Measurements from ENCODE around the gene SYCP3.
"Not testable (repeated sequence)": the region's sequence is repeated elsewhere in the genome, so short reads cannot be mapped to it uniquely, and the experiment has no call there.

SYCP3 gene

DNA sequence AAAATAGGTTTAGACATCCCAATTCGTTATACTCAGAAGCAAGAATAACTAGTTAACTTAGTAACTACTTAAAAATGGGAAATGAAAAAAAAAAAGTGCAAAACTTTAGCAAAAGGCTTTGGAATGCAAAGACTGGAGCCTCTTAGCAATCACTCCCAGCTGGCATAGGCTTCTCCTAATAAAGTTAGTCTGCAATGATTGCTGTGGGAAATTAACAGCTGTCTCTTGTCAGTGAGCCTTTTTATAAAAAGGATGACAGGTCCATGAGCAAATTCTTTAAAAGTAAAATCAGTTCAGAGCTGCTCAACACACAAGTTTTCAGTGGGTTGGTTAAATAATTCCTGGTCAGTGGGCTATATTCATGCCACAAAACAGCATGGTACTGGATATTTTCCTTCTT lies 7.4 kb upstream of the SYCP3 start:
- H3K36me3 Mint-ChIP-seq (ENCODE audit: low read depth), result peaks cover 90% of the 10 kb centered on the region
- intact Hi-C loops (cut with micrococcal nuclease), result no loop called here
- no peaks in the 10 kb centered on the region for H3K27me3 Mint-ChIP-seq
- H3K27ac Mint-ChIP-seq, result no peak overlapping the region
- no peak overlapping the region for H3K4me3 Mint-ChIP-seq
- H3K9me3 Mint-ChIP-seq, result no peaks in the 10 kb centered on the region
- peaks cover 32% of the 10 kb centered on the region for H3K4me1 Mint-ChIP-seq (ENCODE audit: low read depth)

DNA sequence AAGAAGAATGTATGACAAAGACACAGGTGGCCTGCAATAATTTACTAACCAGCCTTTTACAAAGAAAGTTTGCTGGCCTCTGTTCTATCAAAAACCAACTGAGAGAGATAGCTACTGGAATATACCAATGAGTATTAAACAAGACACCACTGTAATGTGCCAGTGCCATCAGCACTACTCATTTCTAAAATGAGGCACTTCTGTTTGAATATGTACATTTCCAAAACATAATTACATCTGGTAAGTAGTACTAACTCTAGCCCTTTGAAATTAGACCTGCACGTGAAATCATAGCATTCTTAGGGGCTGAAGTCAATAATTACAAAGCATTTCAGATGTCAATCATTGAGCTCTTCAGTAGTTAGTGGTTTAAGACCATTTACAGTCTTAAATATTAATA lies 6.9 kb upstream of the SYCP3 start:
- no peaks in the 10 kb centered on the region for H3K9me3 Mint-ChIP-seq
- peaks cover 90% of the 10 kb centered on the region for H3K36me3 Mint-ChIP-seq (ENCODE audit: low read depth)
- H3K27ac Mint-ChIP-seq, result no peak overlapping the region
- H3K4me1 Mint-ChIP-seq (ENCODE audit: low read depth), result peaks cover 32% of the 10 kb centered on the region
- H3K4me3 Mint-ChIP-seq, result no peak overlapping the region
- H3K27me3 Mint-ChIP-seq, result no peaks in the 10 kb centered on the region
- intact Hi-C loops (cut with micrococcal nuclease), result no loop called here

- Mint-ChIP-seq H3K36me3 (ENCODE audit: low read depth) (peaks cover 86% of the 10 kb centered on the region), H3K4me1 (ENCODE audit: low read depth) (peaks cover 25% of the 10 kb centered on the region), H3K27me3 (no peaks in the 10 kb centered on the region), H3K4me3 (no peak overlapping the region), H3K27ac (no peak overlapping the region), H3K9me3 (no peaks in the 10 kb centered on the region)
- intact Hi-C loops (cut with micrococcal nuclease), result no loop called here
These were observed 6.2 kb upstream of the SYCP3 start for GRCh38 chr12:101745481-101745880.

DNA sequence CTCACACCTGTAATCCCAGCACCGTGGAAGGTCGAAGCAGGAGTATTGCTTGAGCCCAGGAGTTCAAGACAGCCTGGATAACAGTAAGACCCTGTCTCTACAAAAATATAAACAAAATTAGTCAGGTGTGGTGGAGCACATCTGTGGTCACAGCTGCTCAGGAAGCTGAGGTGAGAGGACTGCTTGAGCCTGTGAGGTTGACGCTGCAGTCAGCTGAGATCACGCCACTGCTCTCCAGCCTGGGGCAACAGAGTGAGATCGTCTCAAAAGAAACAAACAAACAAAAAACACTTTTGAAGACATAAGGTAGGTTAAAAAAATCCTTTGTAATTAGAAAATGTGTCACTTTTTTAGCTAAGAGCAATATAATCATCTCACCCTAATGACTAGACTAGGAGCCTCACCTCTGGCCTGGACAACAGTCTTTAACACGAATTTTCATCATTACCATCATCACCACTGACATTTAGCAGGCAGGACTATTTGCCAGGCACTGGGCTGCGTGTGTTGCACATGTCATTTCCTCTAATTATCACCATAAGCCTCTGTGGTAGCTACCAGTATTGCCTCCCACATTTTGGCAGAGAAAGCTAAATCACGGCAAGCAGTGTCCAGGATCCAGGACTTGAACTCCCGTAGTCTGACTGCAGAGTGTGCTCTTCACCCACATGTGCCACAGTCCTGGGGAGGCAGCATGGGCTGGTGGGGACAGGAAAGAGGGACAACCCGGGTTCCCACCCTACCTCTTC lies 4.6 kb upstream of the SYCP3 start:
- peaks cover 15% of the 10 kb centered on the region for H3K4me1 Mint-ChIP-seq (ENCODE audit: low read depth)
- no peaks in the 10 kb centered on the region for H3K27me3 Mint-ChIP-seq
- no peak overlapping the region for H3K4me3 Mint-ChIP-seq
- intact Hi-C loops (cut with micrococcal nuclease), result no loop called here
- H3K9me3 Mint-ChIP-seq, result no peaks in the 10 kb centered on the region
- no peak overlapping the region for H3K27ac Mint-ChIP-seq
- peaks cover 82% of the 10 kb centered on the region for H3K36me3 Mint-ChIP-seq (ENCODE audit: low read depth)

DNA sequence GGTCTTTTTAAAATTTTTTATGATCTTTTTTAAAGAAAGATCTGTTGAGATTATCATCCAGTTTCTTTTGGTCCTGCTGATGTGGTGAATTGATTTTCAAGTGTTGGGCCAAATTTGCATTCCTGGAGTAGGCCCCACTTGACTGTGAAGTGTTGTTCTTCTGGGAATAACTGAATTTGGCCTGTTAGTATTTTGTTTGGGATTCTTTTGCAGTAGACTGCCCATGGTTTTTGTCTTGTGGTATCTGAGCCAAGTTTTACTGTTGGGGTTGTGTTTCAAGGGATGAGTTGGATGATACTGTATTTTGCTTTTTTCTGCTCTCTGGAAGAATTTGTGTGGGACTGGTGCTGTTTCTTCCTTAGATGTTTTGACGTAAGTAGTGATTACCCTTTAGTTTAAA lies 4.0 kb upstream of the SYCP3 start:
- intact Hi-C loops (cut with micrococcal nuclease), result no loop called here
- peaks cover 10% of the 10 kb centered on the region for H3K4me1 Mint-ChIP-seq (ENCODE audit: low read depth)
- no peak overlapping the region for H3K27ac Mint-ChIP-seq
- peaks cover 83% of the 10 kb centered on the region for H3K36me3 Mint-ChIP-seq (ENCODE audit: low read depth)
- no peak overlapping the region for H3K4me3 Mint-ChIP-seq
- H3K27me3 Mint-ChIP-seq, result no peaks in the 10 kb centered on the region
- no peaks in the 10 kb centered on the region for H3K9me3 Mint-ChIP-seq

- no peak overlapping the region for H3K4me3 Mint-ChIP-seq
- peaks cover 78% of the 10 kb centered on the region for H3K36me3 Mint-ChIP-seq (ENCODE audit: low read depth)
- intact Hi-C loops (cut with micrococcal nuclease), result no loop called here
- no peaks in the 10 kb centered on the region for H3K27me3 Mint-ChIP-seq
- H3K4me1 Mint-ChIP-seq (ENCODE audit: low read depth), result no peaks in the 10 kb centered on the region
- no peak overlapping the region for H3K27ac Mint-ChIP-seq
- no peaks in the 10 kb centered on the region for H3K9me3 Mint-ChIP-seq
These were observed 1.7 kb upstream of the SYCP3 start for GRCh38 chr12:101740980-101741379.

- H3K36me3 Mint-ChIP-seq (ENCODE audit: low read depth), result peaks cover 74% of the 10 kb centered on the region
- no peaks in the 10 kb centered on the region for H3K4me1 Mint-ChIP-seq (ENCODE audit: low read depth)
- no peak overlapping the region for H3K27ac Mint-ChIP-seq
- H3K9me3 Mint-ChIP-seq, result no peaks in the 10 kb centered on the region
- H3K27me3 Mint-ChIP-seq, result no peaks in the 10 kb centered on the region
- no peak overlapping the region for H3K4me3 Mint-ChIP-seq
- intact Hi-C loops (cut with micrococcal nuclease), result no loop called here
These were observed 1.3 kb upstream of the SYCP3 start for GRCh38 chr12:101740566-101740965.

DNA sequence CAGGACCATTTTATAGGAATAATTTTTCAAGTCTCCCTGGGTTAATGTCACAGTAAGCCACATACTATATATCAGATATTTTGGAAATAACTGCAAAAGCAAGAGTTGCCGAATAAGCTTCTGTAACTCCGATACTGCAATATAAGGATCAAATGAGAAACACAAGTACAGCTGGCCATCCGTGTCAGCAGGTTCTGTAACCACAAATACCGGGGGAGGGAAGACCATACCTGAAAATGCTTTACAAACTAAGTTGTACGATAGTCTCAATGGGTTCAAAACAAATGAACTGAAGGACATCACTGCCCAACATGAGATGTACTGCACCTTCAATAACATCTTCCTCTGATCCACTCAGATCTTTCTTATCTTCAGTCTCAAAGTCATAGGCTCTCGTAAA lies 1.8 kb downstream of the SYCP3 start:
- H3K9me3 Mint-ChIP-seq, result no peaks in the 10 kb centered on the region
- H3K27ac Mint-ChIP-seq, result no peak overlapping the region
- no peak overlapping the region for H3K4me3 Mint-ChIP-seq
- no peaks in the 10 kb centered on the region for H3K27me3 Mint-ChIP-seq
- H3K36me3 Mint-ChIP-seq (ENCODE audit: low read depth), result peaks cover 55% of the 10 kb centered on the region
- intact Hi-C loops (cut with micrococcal nuclease), result no loop called here
- no peaks in the 10 kb centered on the region for H3K4me1 Mint-ChIP-seq (ENCODE audit: low read depth)

DNA sequence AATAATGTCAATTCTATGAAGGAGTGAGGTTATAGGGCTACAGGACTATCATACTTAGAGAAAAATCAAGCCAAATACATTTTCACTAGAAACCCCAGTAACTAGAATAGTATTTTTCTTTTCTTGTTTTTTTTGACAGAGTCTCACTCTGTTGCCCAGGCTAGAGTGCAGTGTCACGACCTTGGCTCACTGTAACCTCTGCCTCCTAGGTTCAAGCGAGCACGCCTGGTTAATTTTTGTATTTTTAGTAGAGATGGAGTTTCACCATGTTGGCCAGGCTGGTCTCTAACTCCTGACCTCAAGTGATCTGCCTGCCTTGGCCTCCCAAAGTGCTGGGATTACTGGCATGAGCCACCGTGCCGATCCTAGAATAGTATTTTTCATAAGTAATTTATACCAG lies 4.8 kb downstream of the SYCP3 start:
- H3K4me1 Mint-ChIP-seq (ENCODE audit: low read depth); H3K4me3 Mint-ChIP-seq; H3K27ac Mint-ChIP-seq; H3K9me3 Mint-ChIP-seq; intact Hi-C loops (cut with micrococcal nuclease); H3K27me3 Mint-ChIP-seq: not testable (repeated sequence)
- H3K36me3 Mint-ChIP-seq (ENCODE audit: low read depth), result peaks cover 44% of the 10 kb centered on the region

GRCh38 chr12:101733166-101733565 lies 6.1 kb downstream of the SYCP3 start:
- H3K27me3 Mint-ChIP-seq, result no peaks in the 10 kb centered on the region
- peaks cover 31% of the 10 kb centered on the region for H3K36me3 Mint-ChIP-seq (ENCODE audit: low read depth)
- intact Hi-C loops (cut with micrococcal nuclease), result no loop called here
- no peaks in the 10 kb centered on the region for H3K4me1 Mint-ChIP-seq (ENCODE audit: low read depth)
- no peak overlapping the region for H3K27ac Mint-ChIP-seq
- no peaks in the 10 kb centered on the region for H3K9me3 Mint-ChIP-seq
- H3K4me3 Mint-ChIP-seq, result no peak overlapping the region

DNA sequence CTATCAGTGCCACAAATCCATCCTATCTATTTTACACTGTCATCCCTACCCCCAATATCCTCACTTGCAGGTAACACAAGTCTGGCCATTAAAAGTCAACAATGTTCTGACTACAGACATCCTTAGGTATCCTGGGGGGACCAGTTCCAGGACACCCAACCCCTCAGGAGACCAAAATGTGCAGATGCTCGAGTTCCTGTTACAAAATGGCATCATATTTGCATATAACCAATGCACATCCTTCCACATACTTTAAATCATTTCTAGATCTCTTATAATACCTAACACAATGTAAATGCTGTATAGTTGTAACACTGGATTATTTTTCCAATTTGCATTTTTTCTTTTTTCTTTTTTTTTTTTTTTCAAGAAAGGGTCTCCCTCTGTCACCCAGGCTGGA lies 6.9 kb downstream of the SYCP3 start:
- Mint-ChIP-seq H3K4me3 (no peak overlapping the region), H3K36me3 (ENCODE audit: low read depth) (peaks cover 22% of the 10 kb centered on the region), H3K27me3 (no peaks in the 10 kb centered on the region), H3K27ac (no peak overlapping the region), H3K9me3 (no peaks in the 10 kb centered on the region), H3K4me1 (ENCODE audit: low read depth) (no peaks in the 10 kb centered on the region)
- intact Hi-C loops (cut with micrococcal nuclease), result no loop called here

- Mint-ChIP-seq H3K27me3 (no peaks in the 10 kb centered on the region), H3K36me3 (ENCODE audit: low read depth) (peaks cover 25% of the 10 kb centered on the region), H3K4me1 (ENCODE audit: low read depth) (no peaks in the 10 kb centered on the region), H3K4me3 (no peak overlapping the region), H3K27ac (no peak overlapping the region), H3K9me3 (no peaks in the 10 kb centered on the region)
- intact Hi-C loops (cut with micrococcal nuclease), result no loop called here
These were observed 9.4 kb downstream of the SYCP3 start for GRCh38 chr12:101729842-101730241.

DNA sequence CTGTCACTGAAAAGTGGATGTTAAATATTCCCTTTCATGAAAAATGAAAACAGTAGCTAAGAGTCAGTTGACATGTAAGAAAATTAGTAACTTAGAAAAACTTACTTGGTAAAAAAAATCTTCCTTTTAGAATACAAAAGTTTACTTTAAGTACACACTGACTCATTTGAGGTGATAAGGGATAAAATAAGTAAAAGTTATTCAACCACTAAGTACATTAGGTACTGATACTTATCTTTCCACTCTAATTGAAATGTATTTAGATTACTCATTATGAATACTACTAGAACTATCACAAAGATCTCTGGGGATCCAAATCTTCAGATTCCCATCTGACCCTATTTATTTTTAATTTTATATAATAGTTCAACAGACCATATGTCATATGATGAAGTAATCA lies 12.2 kb downstream of the SYCP3 start:
- Mint-ChIP-seq H3K4me3 (no peak overlapping the region), H3K9me3 (no peaks in the 10 kb centered on the region), H3K36me3 (ENCODE audit: low read depth) (peaks cover 11% of the 10 kb centered on the region), H3K4me1 (ENCODE audit: low read depth) (no peaks in the 10 kb centered on the region), H3K27me3 (no peaks in the 10 kb centered on the region), H3K27ac (no peak overlapping the region)
- intact Hi-C loops (cut with micrococcal nuclease), result no loop called here

- Mint-ChIP-seq H3K9me3 (no peaks in the 10 kb centered on the region), H3K36me3 (ENCODE audit: low read depth) (peaks cover 13% of the 10 kb centered on the region), H3K4me3 (no peak overlapping the region), H3K27me3 (no peaks in the 10 kb centered on the region), H3K27ac (no peak overlapping the region), H3K4me1 (ENCODE audit: low read depth) (no peaks in the 10 kb centered on the region)
- intact Hi-C loops (cut with micrococcal nuclease), result no loop called here
These were observed 16.9 kb downstream of the SYCP3 start for GRCh38 chr12:101722392-101722791.

- Mint-ChIP-seq H3K27ac (no peak overlapping the region), H3K4me3 (no peak overlapping the region), H3K36me3 (ENCODE audit: low read depth) (peaks cover 6% of the 10 kb centered on the region), H3K27me3 (no peaks in the 10 kb centered on the region), H3K9me3 (no peaks in the 10 kb centered on the region), H3K4me1 (ENCODE audit: low read depth) (peaks cover 11% of the 10 kb centered on the region)
- intact Hi-C loops (cut with micrococcal nuclease), result no loop called here
These were observed 19.1 kb downstream of the SYCP3 start for GRCh38 chr12:101720118-101720517.

All from dendritic cell treated with granulocyte-macrophage colony-stimulating factor and Interleukin-4, amounts not matched to agents 40 ng/mL and 50 ng/mL, for 4 days (primary cell).